H1 (cell line): ENCODE data around the gene ZNF839. TPM values are rescaled to one million over a fixed set of nuclear protein-coding genes. Genes with fewer than 3 reads are reported as not detected.

Source experiments
- CTCF ChIA-PET: fragments of 300-600 bp; sonication (Branson Sonifier 250); formaldehyde crosslinking; loops from one replicate; lab custom pipeline; 2021; ENCODE audit not compliant: partially characterized antibody; lab: Charles Lee
- POLR2A ChIA-PET: fragments of 300-600 bp; sonication (Branson Sonifier 250); formaldehyde crosslinking; loops from one replicate; lab custom pipeline; 2021; ENCODE audit warnings: inconsistent platforms; ENCODE audit not compliant: partially characterized antibody; lab: Charles Lee
- DNase-seq, 2 experiments: peaks; one replicate each; pipeline versions ENCODE4 v3.0.0 to v3.0.0-alpha.2; 2010 to 2022; ENCODE audit warnings: low spot score in 2 of 2, low read depth in 1 of 2, mixed read lengths in 1 of 2
- FAIRE-seq: peaks from 2 replicates; lab custom pipeline; 2011; peaks lifted over from hg19 to GRCh38; lab: Jason Lieb, UNC
- H2AFZ ChIP-seq: 2 replicates; pipeline ENCODE4 v1.8.1; 2012; ENCODE audit warnings: low read length, inconsistent platforms
- H2AK5ac ChIP-seq: 2 replicates; pipeline ENCODE4 v1.6.1; 2013; ENCODE audit warnings: low read depth, low read length
- H2BK120ac ChIP-seq: replicated peaks from 2 replicates; pipeline ENCODE3; 2013; ENCODE audit warnings: low read depth, low read length, inconsistent platforms
- H2BK12ac ChIP-seq: 2 replicates; pipeline ENCODE4 v1.6.1; 2013; ENCODE audit warnings: low read depth, low read length
- H2BK15ac ChIP-seq: 2 replicates; pipeline ENCODE4 v1.6.1; 2013; ENCODE audit warnings: low read length
- H2BK20ac ChIP-seq: 2 replicates; pipeline ENCODE4 v1.6.1; 2013; ENCODE audit warnings: low read length
- H2BK5ac ChIP-seq: 2 replicates; pipeline ENCODE4 v1.6.1; 2013; ENCODE audit warnings: low read depth, low read length
- H3K14ac ChIP-seq: 2 replicates; pipeline ENCODE4 v1.6.1; 2013; ENCODE audit warnings: inconsistent platforms; ENCODE audit not compliant: insufficient read length
- H3K18ac ChIP-seq: 2 replicates; pipeline ENCODE4 v1.6.1; 2013; ENCODE audit warnings: low read length; ENCODE audit errors: extremely low read depth
- H3K23ac ChIP-seq: 2 replicates; pipeline ENCODE4 v1.6.1; 2013; ENCODE audit warnings: inconsistent platforms; ENCODE audit not compliant: insufficient read length
- H3K23me2 ChIP-seq: 2 replicates; pipeline ENCODE4 v1.6.1; 2013; ENCODE audit warnings: low read depth, low read length
- H3K27ac ChIP-seq: 2 replicates; pipeline ENCODE4 v1.6.1; 2011; ENCODE audit warnings: low read depth, low read length, inconsistent platforms
- H3K27me3 ChIP-seq, 4 experiments: replicated peaks in 1 of 4; 1 replicate in 1 of 4; 2 replicates in 3 of 4; pipeline versions ENCODE4 v1.6.1 to v1.8.1; 2011 to 2013; ENCODE audit warnings: low read length in 3 of 4, mild to moderate bottlenecking in 3 of 4, inconsistent platforms in 2 of 4, mixed read lengths in 2 of 4, moderate library complexity in 1 of 4; ENCODE audit not compliant: control insufficient read depth in 3 of 4, insufficient read depth in 3 of 4; ENCODE audit errors: extremely low read depth in 1 of 4
- H3K36me3 ChIP-seq, 4 experiments: 2 replicates each; pipeline versions ENCODE4 v1.6.1 to v1.8.1; 2011 to 2013; ENCODE audit warnings: mild to moderate bottlenecking in 4 of 4, low read length in 3 of 4, moderate library complexity in 2 of 4, control low read depth in 1 of 4, inconsistent platforms in 1 of 4; ENCODE audit not compliant: insufficient read depth in 4 of 4, control insufficient read depth in 2 of 4
- H3K4ac ChIP-seq: replicated peaks from 2 replicates; pipeline ENCODE3; 2013; ENCODE audit warnings: low read length, low read depth, mixed read lengths, inconsistent platforms; ENCODE audit not compliant: insufficient read length
- H3K4me1 ChIP-seq, 4 experiments: replicated peaks in 1 of 4; 1 replicate in 1 of 4; 2 replicates in 3 of 4; pipeline versions ENCODE4 v1.6.1 to v1.8.1; 2011 to 2013; ENCODE audit warnings: low read length in 3 of 4, inconsistent platforms in 2 of 4, mixed read lengths in 1 of 4; ENCODE audit not compliant: insufficient read depth in 4 of 4, control insufficient read depth in 3 of 4
- H3K4me2 ChIP-seq, 2 experiments: 2 replicates each; pipeline versions ENCODE4 v1.6.1 to v1.8.1; 2011 to 2013; ENCODE audit warnings: low read depth in 2 of 2, low read length in 2 of 2, control low read depth in 1 of 2, inconsistent platforms in 1 of 2, mild to moderate bottlenecking in 1 of 2; ENCODE audit not compliant: insufficient read depth in 1 of 2
- H3K4me3 ChIP-seq, 4 experiments: fragments of 200-600, 300-600 bp in 1 of 4; sonication (generic), shearing (Covaris generic), sonication (Bioruptor Twin) in 1 of 4; 2 replicates each; pipeline versions ENCODE4 v1.5.1 to v1.8.1; 2011 to 2016; ENCODE audit warnings: low read length in 4 of 4, low read depth in 3 of 4, control low read depth in 2 of 4, inconsistent platforms in 2 of 4, mild to moderate bottlenecking in 2 of 4, mixed read lengths in 1 of 4, moderate library complexity in 1 of 4; ENCODE audit not compliant: insufficient read depth in 2 of 4; ENCODE audit errors: extremely low read depth in 1 of 4
- H3K56ac ChIP-seq: replicated peaks from 2 replicates; pipeline ENCODE3; 2013; ENCODE audit warnings: low read depth, mild to moderate bottlenecking, mixed read lengths, low read length, inconsistent platforms; ENCODE audit not compliant: insufficient read length
- H3K79me1 ChIP-seq: 2 replicates; pipeline ENCODE4 v1.6.1; 2013; ENCODE audit warnings: low read depth, low read length, control low read depth
- H3K79me2 ChIP-seq, 2 experiments: 2 replicates each; pipeline versions ENCODE4 v1.6.1 to v1.8.1; 2012 to 2013; ENCODE audit warnings: low read length in 2 of 2, mild to moderate bottlenecking in 2 of 2, inconsistent platforms in 1 of 2; ENCODE audit not compliant: insufficient read depth in 2 of 2, control insufficient read depth in 1 of 2
- H3K9ac ChIP-seq, 4 experiments: replicated peaks in 1 of 4; 1 replicate in 1 of 4; 2 replicates in 3 of 4; pipeline versions ENCODE4 v1.6.1 to v1.8.1; 2011 to 2013; ENCODE audit warnings: low read depth in 3 of 4, low read length in 3 of 4, control low read depth in 2 of 4, mild to moderate bottlenecking in 2 of 4, moderate library complexity in 2 of 4, inconsistent platforms in 1 of 4; ENCODE audit errors: extremely low read depth in 1 of 4
- H3K9me3 ChIP-seq, 2 experiments: 2 replicates each; pipeline versions ENCODE4 v1.6.1 to v1.8.1; 2012 to 2013; ENCODE audit warnings: mild to moderate bottlenecking in 2 of 2, moderate library complexity in 2 of 2, control low read depth in 1 of 2, inconsistent platforms in 1 of 2, low read depth in 1 of 2, low read length in 1 of 2, mixed read lengths in 1 of 2; ENCODE audit not compliant: insufficient read depth in 2 of 2
- H4K20me1 ChIP-seq, 2 experiments: replicated peaks in 1 of 2; 2 replicates each; pipeline versions ENCODE3 to v1.8.1; 2011 to 2013; ENCODE audit warnings: inconsistent platforms in 2 of 2, low read length in 2 of 2, mild to moderate bottlenecking in 1 of 2; ENCODE audit not compliant: insufficient read depth in 2 of 2, control insufficient read depth in 1 of 2
- H4K5ac ChIP-seq: 2 replicates; pipeline ENCODE4 v1.6.1; 2013; ENCODE audit warnings: low read length, low read depth, mixed read lengths, inconsistent platforms; ENCODE audit not compliant: insufficient read length
- H4K8ac ChIP-seq: 2 replicates; pipeline ENCODE4 v1.8.0; 2013; ENCODE audit warnings: mild to moderate bottlenecking, moderate library complexity, low read length, inconsistent platforms; ENCODE audit not compliant: insufficient read depth; ENCODE audit errors: extremely low read depth
- H4K91ac ChIP-seq: replicated peaks from 2 replicates; pipeline ENCODE3; 2013; ENCODE audit warnings: low read length, mixed read lengths, inconsistent platforms; ENCODE audit not compliant: insufficient read length
- CTBP2 ChIP-seq: IDR thresholded peaks from 2 replicates; pipeline ENCODE4 v1.7.0; 2011; ENCODE audit warnings: borderline replicate concordance, mild to moderate bottlenecking, moderate library complexity, mixed read lengths, low read length; ENCODE audit not compliant: insufficient read depth, insufficient read length
- CTCF ChIP-seq, 3 experiments: IDR thresholded peaks; 1 replicate in 2 of 3; 2 replicates in 1 of 3; pipeline versions ENCODE4 v1.5.1 to v1.6.1; 2011; ENCODE audit warnings: low read length in 3 of 3, mild to moderate bottlenecking in 3 of 3, inconsistent platforms in 2 of 3, low read depth in 1 of 3, moderate library complexity in 1 of 3; ENCODE audit not compliant: insufficient read depth in 1 of 3; ENCODE audit errors: control extremely low read depth in 1 of 3
- MAFK ChIP-seq: IDR thresholded peaks from 2 replicates; pipeline ENCODE4 v1.6.1; 2012; ENCODE audit warnings: low read depth, mild to moderate bottlenecking, improper control_type of control experiment, low read length
- TAF1 ChIP-seq: IDR thresholded peaks from 2 replicates; pipeline ENCODE4 v1.6.1; 2011; ENCODE audit warnings: mild to moderate bottlenecking, low read depth, low read length
- TEAD4 ChIP-seq: IDR thresholded peaks from 2 replicates; pipeline ENCODE4 v1.6.1; 2012; ENCODE audit warnings: low read depth, low read length, inconsistent platforms, mixed read lengths
- WGBS, 2 experiments: shearing (Covaris generic) in 1 of 2; methylation state at CpG; one replicate each; pipeline versions ENCODE4 v1.1.6 to v1.1.7; 2013 to 2015; ENCODE audit warnings: low lambda C conversion rate in 2 of 2, mixed read lengths in 2 of 2, inconsistent platforms in 1 of 2, low coverage in 1 of 2, missing lambda C conversion rate in 1 of 2; ENCODE audit not compliant: insufficient replicate concordance in 2 of 2, insufficient coverage in 1 of 2, insufficient read length in 1 of 2; ENCODE audit errors: extremely low coverage in 1 of 2, missing lambda C conversion rate in 1 of 2; 5-methylcytosine and 5-hydroxymethylcytosine counted together
- polyA plus RNA-seq, 7 experiments: library from polyadenylated mRNA; depleted of rRNA in 3 of 7; stranded (reverse) in 5 of 7; unstranded in 2 of 7; fragments of >200 nt in 5 of 7; fragments of 200-250 nt in 2 of 7; gene quantifications; 1 replicate in 5 of 7; 2 replicates in 1 of 7; 4 replicates in 1 of 7; pipeline versions ENCODE4 v1.2.1 to v1.2.3, GENCODE V29; 2011 to 2013; ENCODE audit warnings: missing spikeins in 2 of 7, mixed read lengths in 2 of 7
- total RNA-seq: library from RNA; stranded (reverse); fragmentation: NEBNext Ultra II Directional; extraction: Animal tissue kit (Norgen Biotek cat#: 25700); gene quantifications from 2 replicates; pipeline ENCODE4 v1.2.1, GENCODE V29; 2021

Gene ZNF839
- total and polyA plus RNA-seq, 2 of the 8 experiments (the other 6 are each of a cell fraction or from before 2014, with no cell fraction given) = 8.1 to 9.4 TPM

- no peak overlapping the region for H2BK120ac ChIP-seq
- POLR2A ChIA-PET = interaction anchor here (0.9 kb wide), 1 partner anchor 42 kb away, joined by 3 read pairs; no protein-coding TSS in a partner anchor
- H2BK5ac ChIP-seq = no peak overlapping the region
- CTCF ChIA-PET = interaction anchor here (0.8 to 2.1 kb wide), 8 partner anchors 9 to 196 kb away, joined by 3 to 8 read pairs (median 4); partner anchors contain the start of gene MOK
- WGBS, 2 experiments = 74% methylated on average over 3 of the region's 3 CpGs; no CpG with 5 or more reads in 1 of the 2 experiments
- H3K56ac ChIP-seq = no peak overlapping the region
- no peak overlapping the region for H3K9ac ChIP-seq
- no peaks in the 10 kb centered on the region for H3K23me2 ChIP-seq
- no peak overlapping the region for H4K8ac ChIP-seq
- H3K4me3 ChIP-seq = no peak overlapping the region
- no peak overlapping the region for H3K27ac ChIP-seq
- H4K91ac ChIP-seq = no peak overlapping the region
- peak; percentile 32 for FAIRE-seq
- DNase-seq = no peak
- H3K18ac ChIP-seq = no peak overlapping the region
- no peaks in the 10 kb centered on the region for H3K27me3 ChIP-seq
- H3K14ac ChIP-seq = no peak overlapping the region
- TF ChIP-seq CTCF (IDR thresholded peaks at IDR 0.05; ENCODE audit: control extremely low read depth in 1 of 3, insufficient read depth in 1 of 3, low read depth in 1 of 3, low read length in 3 of 3) = peak in 1 of 3 experiments; percentile 43; a peak in 1 of 4 replicates
- TF ChIP-seq CTBP2 = no peak
- no peak for TF ChIP-seq TEAD4
- TF ChIP-seq MAFK = no peak
- no peak for TF ChIP-seq TAF1
- H3K79me2 ChIP-seq = no peaks in the 10 kb centered on the region
- no peak overlapping the region for H2BK20ac ChIP-seq
- no peak overlapping the region for H4K5ac ChIP-seq
- no peaks in the 10 kb centered on the region for H4K20me1 ChIP-seq
- H3K23ac ChIP-seq = no peak overlapping the region
- H2BK15ac ChIP-seq = no peak overlapping the region
- H3K4me2 ChIP-seq = no peak overlapping the region
- H3K36me3 ChIP-seq = no peaks in the 10 kb centered on the region
- H3K79me1 ChIP-seq = no peaks in the 10 kb centered on the region
- peaks cover 3 to 8% of the 10 kb centered on the region in 2 experiments; a peak in 2 of 4 replicates for H3K9me3 ChIP-seq
- no peak overlapping the region for H3K4ac ChIP-seq
- H2BK12ac ChIP-seq = no peak overlapping the region
- no peak overlapping the region for H2AK5ac ChIP-seq
- H3K4me1 ChIP-seq = no peaks in the 10 kb centered on the region
- H2AFZ ChIP-seq = no peak overlapping the region
Observed at GRCh38 chr14:102295270-102295669, 24.3 kb upstream of the ZNF839 start.
